Measurements from ENCODE around the gene PLEKHM3. TPM values are rescaled to one million over a fixed set of nuclear protein-coding genes. Genes with fewer than 3 reads are reported as not detected.

The PLEKHM3 gene
- total and polyA plus RNA-seq, 2 experiments from 2014 or later = 3.9 to 8.8 TPM

- no peaks in the 10 kb centered on the region for H3K27me3 ChIP-seq (ENCODE audit: insufficient read depth)
- H3K9me2 ChIP-seq (ENCODE audit: insufficient read depth) = no peaks in the 10 kb centered on the region
- H3K27ac ChIP-seq (ENCODE audit: low read depth) = no peak overlapping the region
- no peak overlapping the region for H3K4me2 ChIP-seq
- no peak overlapping the region for H3K27ac Mint-ChIP-seq
- H3K4me3 ChIP-seq = no peak overlapping the region
- no peak overlapping the region for H2AFZ ChIP-seq
- H3K9me3 Mint-ChIP-seq = no peaks in the 10 kb centered on the region
- H3F3A ChIP-seq (replicated peaks; ENCODE audit: low read depth) = no peaks in the 10 kb centered on the region
- H3K79me2 ChIP-seq (replicated peaks; ENCODE audit: insufficient read depth) = no peaks in the 10 kb centered on the region
- DNase-seq (ENCODE audit: low spot score) (no peak), ATAC-seq (no peak)
- H3K27me3 Mint-ChIP-seq (ENCODE audit: insufficient read depth, low read depth, poor library complexity) = no peaks in the 10 kb centered on the region
- no peaks in the 10 kb centered on the region for H3K36me3 Mint-ChIP-seq (ENCODE audit: low read depth)
- no peaks in the 10 kb centered on the region for H4K20me1 ChIP-seq (replicated peaks; ENCODE audit: insufficient read depth)
- H3K36me3 ChIP-seq (ENCODE audit: insufficient read depth) = no peaks in the 10 kb centered on the region
- no peak overlapping the region for H3K4me3 Mint-ChIP-seq
- H3K4me1 ChIP-seq (ENCODE audit: insufficient read depth) = peaks cover 14% of the 10 kb centered on the region
- peaks cover 18% of the 10 kb centered on the region for H3K4me1 Mint-ChIP-seq
- TF ChIP-seq ZNF331 (CRISPR knock-in tag; IDR thresholded peaks at IDR 0.05; ENCODE audit: low read depth) = no peak
- no peak for TF ChIP-seq POLR2AphosphoS5 (IDR thresholded peaks at IDR 0.05; ENCODE audit: low read depth)
- no peak for TF ChIP-seq STAT1 (IDR thresholded peaks at IDR 0.05; ENCODE audit: unreplicated experiment)
- TF ChIP-seq CREB1 (CRISPR knock-in tag; IDR thresholded peaks at IDR 0.05; ENCODE audit: low read depth) = no peak
- no peak for TF ChIP-seq ZNF114 (CRISPR knock-in tag; IDR thresholded peaks at IDR 0.05)
Measured at GRCh38 chr2:207944334-207944733, 81.0 kb downstream of the PLEKHM3 start.

GRCh38 chr2:207939342-207940108 is 85.8 kb downstream of the PLEKHM3 start:
- Mint-ChIP-seq H3K27me3 (ENCODE audit: insufficient read depth, low read depth, poor library complexity) (peaks cover 4% of the 10 kb centered on the region), H3K4me3 (no peak overlapping the region), H3K36me3 (ENCODE audit: low read depth) (no peaks in the 10 kb centered on the region), H3K4me1 (peaks cover 27% of the 10 kb centered on the region), H3K27ac (no peak overlapping the region; the same call in 1 of the 2 replicates), H3K9me3 (no peaks in the 10 kb centered on the region)
- Histone ChIP-seq H3F3A (replicated peaks; ENCODE audit: low read depth) (no peaks in the 10 kb centered on the region; the same call in 1 of the 2 replicates), H3K36me3 (ENCODE audit: insufficient read depth) (no peaks in the 10 kb centered on the region), H3K4me2 (no peak overlapping the region), H3K79me2 (replicated peaks; ENCODE audit: insufficient read depth) (no peaks in the 10 kb centered on the region), H3K27me3 (ENCODE audit: insufficient read depth) (no peaks in the 10 kb centered on the region), H2AFZ (no peak overlapping the region; the same call in 1 of the 2 replicates), H3K4me3 (no peak overlapping the region), H3K4me1 (ENCODE audit: insufficient read depth) (peaks cover 17% of the 10 kb centered on the region), H4K20me1 (replicated peaks; ENCODE audit: insufficient read depth) (no peaks in the 10 kb centered on the region), H3K9me2 (ENCODE audit: insufficient read depth) (no peaks in the 10 kb centered on the region), H3K27ac (ENCODE audit: low read depth) (no peak overlapping the region)
- no peak for ATAC-seq
- TF ChIP-seq REST (IDR thresholded peaks at IDR 0.05; ENCODE audit: unreplicated experiment) (no peak), EZH2phosphoT487 (IDR thresholded peaks at IDR 0.05; ENCODE audit: unreplicated experiment) (no peak), JUNB (IDR thresholded peaks at IDR 0.05; ENCODE audit: unreplicated experiment) (no peak), ZNF114 (CRISPR knock-in tag; IDR thresholded peaks at IDR 0.05) (no peak), CREB1 (CRISPR knock-in tag; IDR thresholded peaks at IDR 0.05; ENCODE audit: low read depth) (no peak), POLR2AphosphoS5 (IDR thresholded peaks at IDR 0.05; ENCODE audit: low read depth) (no peak), NANOG (IDR thresholded peaks at IDR 0.05; ENCODE audit: borderline replicate concordance) (no peak), ZNF462 (CRISPR knock-in tag; IDR thresholded peaks at IDR 0.05) (no peak), ZNF331 (CRISPR knock-in tag; IDR thresholded peaks at IDR 0.05; ENCODE audit: low read depth) (no peak), STAT1 (IDR thresholded peaks at IDR 0.05; ENCODE audit: unreplicated experiment) (no peak)
- DNase-seq (ENCODE audit: low spot score) = no peak

All from GM23338 (cell line).